AG20443 (cell line): ENCODE results near the gene ITGA2B.
A peak's percentile ranks its signal among the peaks of the same experiment; 100 is the strongest.
"Not testable (repeated sequence)": the region's sequence is repeated elsewhere in the genome, so short reads cannot be mapped to it uniquely, and the experiment has no call there.

Experiments
- DNase-seq: peaks from one replicate; pipeline ENCODE4 v3.0.0; 2012; ENCODE audit warnings: low spot score, mixed read lengths

The ITGA2B gene

DNA sequence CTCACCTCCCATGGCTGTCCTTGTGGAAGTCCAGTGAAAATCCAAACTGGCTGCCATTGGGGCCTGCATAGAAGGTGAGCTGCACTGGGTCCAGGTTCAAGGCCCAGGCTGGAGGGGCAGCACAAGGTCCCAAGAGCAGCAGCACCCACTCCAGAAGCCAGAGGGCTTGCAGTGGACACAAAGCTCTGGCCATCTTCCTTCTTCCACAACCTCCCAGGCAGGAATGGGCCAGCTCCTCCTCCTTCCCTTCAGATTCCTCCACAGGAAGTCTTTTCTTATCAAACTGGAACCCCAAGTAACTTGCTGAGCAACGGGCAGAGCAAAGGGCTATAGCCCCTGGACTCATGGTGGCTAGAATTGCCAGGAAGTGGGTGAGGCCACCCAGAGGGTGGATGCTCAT, at the start of gene ITGA2B:
Gene ITGA2B, minus strand, starts transcription at position 369 of the 400 bp plus-strand sequence. Its CDS starts 176 bp downstream, at position 193.
- DNase-seq, result no peak

DNA sequence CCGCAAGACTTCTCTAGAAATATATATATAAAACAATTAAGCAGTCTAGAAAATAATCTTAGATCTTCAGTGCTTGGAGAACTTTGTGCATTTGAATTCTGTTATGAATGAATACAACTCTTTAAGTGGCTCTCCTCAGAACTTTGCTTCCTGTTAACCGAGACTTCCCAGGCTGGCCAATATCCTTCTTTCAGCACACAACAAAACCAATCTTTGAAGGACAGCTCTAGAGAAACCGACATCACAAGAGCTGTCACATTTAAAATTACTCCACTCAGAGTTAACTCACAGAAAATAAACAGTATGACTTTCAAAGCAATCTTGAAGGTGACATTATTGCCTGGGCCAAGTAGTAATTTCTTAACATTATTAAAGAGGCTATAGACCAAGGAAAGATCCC, 49.7 kb upstream of the ITGA2B start:
- no peak for DNase-seq

DNA sequence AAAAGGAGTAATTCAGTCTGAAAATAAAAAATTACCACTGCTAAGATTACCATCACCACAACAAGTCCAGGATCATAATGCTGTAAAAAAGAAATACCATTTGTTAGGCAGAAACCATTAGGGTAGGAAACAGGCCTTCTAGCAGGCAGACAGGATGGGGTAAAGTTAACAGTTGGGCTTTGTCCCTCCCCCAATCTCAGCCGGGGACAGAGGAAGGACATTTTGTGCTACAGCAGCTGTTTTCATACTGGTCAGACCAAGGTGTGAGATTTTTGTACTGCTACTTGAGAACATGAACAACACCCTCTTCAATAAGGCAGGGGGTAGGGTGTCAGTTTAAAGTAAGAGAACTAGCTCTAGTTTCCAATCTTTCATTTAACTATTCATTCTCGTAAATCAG, 49.2 kb upstream of the ITGA2B start:
- no peak for DNase-seq

DNA sequence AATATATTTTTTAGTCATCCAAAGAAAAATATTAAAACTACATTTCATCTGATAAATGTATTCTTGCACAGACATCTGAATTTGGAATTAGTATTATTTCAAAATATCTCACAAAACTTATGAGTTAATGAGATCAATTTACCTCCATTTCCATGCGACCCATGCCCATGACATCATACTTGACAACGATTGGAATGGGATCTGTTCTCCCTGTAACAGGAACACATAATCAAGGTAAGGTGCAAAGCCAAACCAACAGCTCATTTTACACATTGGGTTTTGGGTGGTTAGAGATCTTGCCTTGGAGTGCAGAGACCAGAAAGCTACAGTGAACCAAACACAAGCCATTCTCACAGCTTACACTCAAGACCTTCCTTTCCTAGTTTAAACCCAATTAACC, 46.9 kb upstream of the ITGA2B start:
- no peak for DNase-seq

DNA sequence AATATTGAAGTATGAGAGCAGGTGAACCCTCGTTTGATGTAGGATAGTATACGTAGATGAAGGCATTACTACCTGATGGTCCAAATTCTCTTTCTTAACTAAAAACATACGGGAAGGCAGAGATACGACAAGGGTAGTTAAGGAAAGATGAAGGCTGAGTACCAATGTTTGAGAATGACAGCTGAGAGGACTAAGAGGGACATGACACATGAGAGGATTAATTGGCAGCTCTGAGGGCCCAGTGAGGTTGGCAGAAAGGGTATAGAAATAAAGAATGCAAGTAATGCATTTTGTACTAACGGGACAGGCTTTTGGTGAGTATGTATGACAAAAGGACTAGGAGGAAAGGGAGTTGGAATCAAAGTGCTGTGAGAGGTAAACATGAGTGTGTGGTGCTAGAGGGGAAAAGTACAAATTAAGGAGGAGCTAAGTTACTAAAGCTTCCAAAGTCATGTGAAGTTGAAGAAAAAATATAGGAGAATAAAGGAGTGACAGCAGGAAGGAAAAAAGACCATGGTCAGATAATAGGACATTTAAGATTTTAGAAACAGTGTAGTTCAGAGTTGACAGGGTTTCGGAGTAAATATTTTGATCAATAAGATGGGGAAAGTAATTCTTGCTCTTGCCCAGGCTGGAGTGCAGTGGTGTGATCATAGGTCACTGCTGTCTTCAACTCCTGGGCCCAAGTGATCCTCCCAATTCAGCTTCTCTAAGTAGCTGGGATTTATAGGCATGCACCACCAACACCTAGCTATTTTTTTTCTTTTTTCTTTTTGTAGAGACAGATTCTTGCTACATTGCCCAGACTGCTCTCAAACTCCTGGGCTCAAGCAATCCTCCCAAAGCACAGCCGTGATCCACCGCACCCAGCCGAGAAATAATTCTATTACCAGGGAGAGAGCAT, 43.1 kb upstream of the ITGA2B start:
- no peak for DNase-seq

DNA sequence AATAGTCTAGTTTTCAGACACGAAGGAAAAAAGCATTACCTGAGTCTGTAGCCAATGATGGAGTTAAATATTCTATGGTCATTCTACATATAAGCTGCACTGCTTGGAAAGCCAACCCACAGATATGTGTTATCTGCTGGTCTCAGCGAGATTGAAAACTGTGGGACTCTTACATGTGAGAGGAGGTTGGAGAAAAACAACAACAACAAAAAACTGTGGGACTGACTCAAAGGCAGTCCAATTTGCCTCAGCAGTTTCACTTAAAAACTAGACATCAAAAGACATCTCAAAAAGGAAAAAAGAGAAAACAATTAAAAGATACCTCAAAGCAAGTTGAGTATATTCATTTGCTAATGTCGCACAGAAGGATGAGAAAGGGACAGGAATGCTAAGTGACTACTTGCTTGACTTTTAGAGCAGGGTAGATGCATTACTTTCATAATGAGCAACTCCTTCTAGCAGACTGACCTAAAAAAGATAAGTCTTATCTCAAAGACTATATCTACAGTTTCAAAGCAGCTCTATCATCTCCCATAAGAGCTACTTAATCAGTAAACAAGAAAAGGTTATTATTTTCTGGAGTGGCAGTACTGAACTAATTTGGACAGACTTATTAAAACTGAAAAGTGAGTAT, 35.5 kb upstream of the ITGA2B start:
- DNase-seq, result no peak

DNA sequence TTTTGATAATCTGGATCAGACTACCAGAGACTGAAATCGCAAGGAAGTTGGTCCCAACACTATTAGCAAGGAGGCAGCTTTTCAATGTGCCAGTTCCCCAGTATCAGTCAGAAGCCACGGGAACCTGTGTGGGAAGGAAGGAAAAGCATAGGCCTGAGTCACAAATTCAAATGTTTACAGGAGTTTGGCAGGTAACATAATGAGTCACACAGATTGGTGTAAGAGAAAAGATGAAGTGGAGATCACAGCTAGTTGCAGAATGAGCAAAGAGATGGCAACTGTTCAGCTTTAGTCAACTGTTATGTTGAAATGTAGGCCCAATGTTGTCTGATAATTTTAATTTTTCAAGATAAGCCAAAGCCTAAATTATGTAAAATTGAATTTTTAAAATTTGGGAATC, 28.1 kb upstream of the ITGA2B start:
- DNase-seq, result peak; percentile 30

DNA sequence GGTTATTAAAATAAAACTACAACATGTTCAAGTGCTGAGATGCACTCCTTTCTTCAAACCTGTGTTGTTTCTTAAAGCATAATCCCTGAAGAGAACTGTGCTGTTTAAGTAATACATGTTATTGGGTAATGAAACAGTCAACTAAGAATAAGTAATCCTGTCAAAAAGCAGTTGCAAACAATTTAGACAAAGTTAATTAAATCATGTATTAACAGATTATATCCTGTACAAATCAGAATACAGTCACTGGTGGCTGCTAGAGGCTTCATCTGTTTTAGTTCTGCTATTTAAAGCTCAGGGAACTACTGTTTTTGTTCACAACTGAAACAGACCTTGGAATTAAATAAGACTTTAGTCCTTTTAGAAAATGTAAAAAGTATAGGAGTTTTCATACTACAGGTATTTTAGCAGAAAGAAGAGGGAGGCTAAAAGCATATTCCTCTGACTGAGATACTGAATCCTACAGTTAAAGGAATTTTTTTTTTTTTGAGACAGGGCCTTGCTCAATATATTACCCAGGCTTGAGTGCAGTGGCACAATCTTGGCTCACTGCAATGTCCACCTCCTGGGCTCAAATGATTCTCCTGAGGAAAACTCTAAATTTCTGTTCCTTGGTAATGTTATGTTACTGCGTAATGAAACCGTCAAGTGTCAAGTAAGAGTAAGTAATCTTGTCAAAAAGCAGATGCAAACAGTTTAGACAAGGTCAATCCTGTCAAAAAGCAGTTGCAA, 27.3 kb upstream of the ITGA2B start:
- no peak for DNase-seq

DNA sequence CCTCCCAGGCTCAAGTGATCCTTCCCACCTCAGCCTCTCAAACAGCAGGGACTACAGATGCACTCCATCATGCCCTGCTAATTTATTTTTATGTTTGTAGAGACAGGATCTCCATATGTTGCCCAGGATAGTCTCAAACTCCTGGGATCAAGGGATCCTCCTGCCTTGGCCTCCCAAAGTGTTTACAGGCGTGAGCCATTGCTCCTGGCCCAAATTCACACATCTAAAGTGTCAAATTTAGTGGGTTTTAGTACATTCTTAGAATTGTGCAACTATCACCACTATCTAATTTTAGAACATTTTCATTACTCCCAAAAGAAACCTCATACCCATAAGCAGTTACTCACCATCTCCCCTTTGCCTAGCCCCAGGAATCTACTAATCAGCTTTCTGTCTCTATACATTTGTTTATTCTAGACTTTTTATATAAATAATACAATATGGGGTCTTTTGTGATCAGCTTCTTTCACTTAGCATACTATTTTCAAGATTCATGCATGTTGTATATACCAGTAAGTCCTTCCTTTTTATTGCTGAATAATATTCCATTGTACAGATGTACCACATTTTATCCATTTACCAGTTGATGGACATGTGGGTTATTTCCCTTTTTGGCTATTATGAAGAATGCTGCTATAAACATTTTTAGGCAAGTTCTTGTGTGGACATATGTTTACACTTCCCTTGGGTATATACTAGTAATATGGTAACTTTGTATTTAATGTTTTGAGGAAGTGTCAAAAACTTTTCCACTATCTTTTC, 25.1 kb upstream of the ITGA2B start:
- DNase-seq, result no peak

DNA sequence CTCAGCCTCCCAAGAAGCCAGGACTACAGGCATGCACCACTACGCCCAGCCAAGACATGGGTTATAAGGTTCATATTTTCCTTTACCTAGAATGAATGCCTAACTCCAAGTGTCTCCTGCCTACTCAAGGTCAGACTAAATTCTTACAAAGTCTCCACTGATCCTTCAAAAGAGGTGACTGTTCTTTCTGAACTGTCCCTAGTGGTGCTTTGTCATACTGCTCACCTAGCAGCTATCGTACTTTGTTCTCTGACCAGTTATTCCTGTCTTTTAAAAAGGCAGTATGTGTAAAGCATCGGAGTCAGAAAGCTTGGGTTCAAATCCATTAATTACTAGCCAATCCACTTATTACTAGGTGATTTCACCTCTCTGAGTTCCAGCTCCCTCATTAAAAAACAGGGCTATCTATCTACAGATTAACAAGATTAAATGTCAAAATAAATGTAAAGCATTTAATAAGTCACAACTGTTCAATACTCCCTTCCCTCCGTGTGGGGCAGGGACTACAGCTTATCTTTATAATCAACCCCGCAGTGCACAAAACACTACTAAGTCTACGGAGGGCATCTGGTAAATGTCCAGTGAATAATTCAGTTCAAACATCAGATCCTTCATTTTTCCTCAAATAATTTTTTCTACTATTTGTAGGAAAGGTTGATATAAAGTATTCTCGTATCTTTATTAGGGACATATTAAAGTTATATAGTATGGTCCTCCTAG, 20.0 kb upstream of the ITGA2B start:
- no peak for DNase-seq

DNA sequence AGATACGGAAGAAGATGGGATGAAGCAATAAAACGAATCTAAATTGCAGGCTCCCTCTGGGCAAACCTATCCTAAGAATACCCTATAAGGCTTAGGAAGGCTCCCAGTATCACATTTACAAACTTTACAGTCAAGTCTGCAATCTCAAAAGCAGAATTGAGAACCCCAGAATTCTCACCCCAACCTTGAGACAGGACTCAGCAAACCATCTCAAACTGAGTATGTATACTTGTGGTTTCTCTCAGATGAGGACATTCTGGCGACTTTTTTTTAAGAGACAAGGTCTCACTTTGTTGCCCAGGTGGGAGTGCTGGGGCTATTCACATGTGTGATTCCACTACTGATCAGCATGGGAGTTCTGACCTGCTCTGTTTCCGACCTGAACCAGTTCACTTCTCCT, 19.3 kb upstream of the ITGA2B start:
- no peak for DNase-seq

DNA sequence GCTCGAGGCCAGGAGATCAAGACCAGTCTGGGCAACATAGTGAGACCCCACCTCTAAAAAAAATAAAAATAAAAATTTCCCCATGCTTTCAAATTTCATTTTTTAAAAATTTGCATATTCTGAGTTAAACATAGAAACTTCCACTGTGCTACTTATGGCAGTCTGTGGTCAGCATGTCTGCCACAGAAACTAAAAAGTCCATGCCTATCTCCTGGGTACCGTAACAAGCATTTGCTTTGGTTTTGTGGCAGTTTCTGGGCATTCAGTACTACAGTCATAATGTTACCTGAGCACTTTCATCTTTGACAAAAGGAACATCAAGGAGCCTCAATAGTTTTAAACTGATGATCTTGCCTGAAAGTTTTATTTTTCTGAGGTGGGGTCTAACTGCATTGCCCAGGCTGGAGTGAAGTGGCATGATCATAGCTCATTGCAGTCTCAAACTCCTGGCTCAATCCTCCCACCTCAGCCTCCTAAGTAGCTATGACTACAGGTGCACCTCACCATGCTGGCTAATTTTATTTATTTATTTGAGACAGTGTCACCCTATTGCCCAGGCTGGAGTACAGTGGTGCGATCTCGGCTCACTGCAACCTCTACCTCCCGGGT, 13.2 kb upstream of the ITGA2B start:
- DNase-seq, result no peak

DNA sequence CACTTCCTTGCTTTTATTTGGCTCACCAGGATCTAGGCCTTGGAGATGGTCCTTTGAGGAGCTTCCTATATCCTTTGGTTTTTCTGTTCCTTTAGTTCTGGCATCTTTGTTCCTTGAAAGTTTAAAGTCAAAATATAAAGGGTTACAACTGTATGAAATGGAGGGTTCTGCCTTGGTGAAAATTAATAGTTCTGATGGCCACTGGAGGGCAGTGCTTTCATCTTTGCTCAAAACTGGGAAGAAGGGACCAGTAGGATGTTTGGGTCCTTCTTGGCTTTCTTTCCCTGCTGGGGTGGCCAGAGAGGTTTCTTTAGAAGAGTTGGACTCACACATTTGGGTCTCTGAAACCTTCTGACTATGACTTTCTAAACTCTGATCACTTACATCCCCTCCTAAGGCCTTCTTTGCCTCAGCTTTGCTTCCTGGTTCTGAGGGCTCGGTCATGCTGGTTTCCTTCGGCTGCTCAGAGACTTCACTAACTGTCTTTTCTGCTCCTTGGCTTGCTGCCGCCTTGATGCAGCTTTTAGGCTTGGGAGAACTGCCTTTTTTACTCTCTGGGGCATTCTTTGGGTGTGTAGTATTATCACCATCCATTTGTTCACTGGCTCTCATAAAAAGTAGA, 10.9 kb upstream of the ITGA2B start:
- peak; percentile 53 for DNase-seq

DNA sequence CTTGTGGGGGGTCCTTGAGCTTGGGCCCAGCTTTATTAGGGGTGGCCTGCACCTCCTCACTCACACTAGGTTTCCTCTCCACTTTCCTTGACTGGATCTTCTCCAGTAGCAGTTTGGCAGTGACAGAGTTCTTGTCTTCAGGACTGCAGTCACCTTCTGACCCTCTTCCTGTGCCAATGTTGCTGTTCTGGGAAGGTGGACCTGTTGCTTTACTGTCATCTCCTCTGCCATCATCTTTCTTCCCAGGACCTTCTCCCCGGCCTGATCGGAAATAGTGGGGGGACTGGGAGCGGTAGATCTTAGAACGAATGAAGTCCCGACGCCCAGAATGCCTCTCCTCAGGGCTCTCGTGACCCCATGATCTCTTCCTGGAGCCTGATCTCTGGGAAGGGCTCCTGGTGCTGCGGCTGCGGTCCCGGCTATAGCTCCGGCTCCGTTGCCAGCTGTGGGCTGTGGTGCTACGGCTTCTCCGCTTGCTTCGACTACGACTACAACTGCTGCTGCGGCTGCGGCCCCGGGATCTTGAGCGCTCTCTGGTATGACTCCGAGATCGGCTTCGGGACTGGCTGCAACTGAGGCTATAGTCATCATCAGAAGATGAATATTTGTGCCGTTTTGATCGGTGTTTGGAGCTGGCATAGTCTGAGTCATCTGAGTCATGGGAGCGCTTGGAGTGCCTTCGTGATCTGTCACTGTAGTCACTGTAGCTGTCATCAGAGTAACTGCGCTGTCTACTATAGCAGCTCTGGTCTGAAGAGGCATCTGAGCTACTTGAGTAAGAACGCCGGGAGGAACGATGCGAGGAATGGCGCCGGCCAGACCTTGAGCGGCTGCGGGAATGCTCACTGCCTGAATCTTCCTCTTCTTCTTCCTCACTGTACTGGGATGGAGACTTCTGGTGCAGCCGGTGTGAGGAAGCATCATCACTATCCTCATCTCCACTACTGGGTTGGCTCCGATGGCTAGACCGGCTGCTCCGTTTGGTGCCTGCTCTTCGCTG, 9.5 kb upstream of the ITGA2B start:
- no peak for DNase-seq

DNA sequence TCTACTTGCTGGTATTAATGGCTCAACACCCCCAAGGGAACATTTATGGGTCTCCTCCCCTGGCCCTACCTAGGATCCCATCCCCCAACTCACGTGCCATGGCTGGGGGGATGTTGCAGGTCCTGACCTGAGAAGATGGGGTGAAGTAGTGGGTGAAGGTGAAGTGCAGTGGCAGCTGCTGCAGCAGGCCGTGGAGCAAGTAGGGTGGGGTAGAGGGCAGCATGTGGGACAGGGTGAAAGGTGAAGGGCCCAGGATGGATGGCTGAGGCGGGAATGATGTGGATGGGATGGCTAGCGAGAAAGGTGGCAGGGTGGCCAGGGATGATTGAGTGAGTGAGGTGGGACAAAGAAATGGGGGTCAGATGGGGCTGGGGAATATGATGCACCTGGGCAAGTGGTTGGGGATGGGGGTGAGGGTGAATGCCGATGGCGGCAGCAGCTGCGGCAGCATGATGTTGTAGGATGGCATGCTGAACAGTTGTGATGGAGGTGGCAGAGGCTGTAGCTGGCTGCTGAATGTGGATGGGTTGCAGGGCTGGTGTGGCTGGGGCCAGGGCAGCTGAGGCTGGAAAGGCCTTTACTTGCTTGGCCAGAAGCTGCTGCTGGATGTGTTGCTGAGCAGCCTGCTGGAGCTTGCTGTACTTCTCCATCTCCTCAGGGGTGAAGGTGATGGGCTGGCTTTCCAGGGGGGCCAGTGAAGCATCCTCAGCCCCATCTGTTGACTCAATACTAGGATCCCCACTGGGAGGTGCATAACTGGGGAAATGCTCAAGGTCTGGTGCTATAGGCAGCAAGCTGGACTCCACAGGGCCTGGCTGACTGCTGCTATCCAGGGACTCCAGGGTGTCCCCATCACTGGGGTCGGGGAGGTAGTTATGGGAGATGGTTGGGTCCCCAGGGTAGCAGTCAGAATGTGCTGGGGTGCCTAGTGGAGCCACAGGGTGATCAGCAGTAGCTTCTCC, 8.3 kb upstream of the ITGA2B start:
- no peak for DNase-seq

DNA sequence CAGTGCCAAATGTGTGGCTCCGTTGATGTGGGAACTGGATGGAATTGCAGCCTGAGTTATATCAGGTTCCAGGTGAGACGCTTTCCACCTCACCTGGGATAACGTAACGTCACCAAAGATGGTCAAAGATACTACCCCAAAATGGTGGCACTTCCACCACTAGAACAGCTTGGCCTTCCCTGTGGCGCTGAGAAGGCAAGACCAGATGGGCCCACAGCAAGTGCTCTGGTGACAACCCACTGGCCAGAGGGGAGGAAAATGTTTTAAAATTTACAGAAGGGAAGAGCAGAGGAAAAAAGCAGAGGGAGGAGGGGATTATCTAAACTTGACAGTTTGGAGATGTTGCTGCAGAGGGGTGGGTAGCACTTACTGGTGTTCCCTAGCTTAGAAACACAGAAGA, 7.5 kb upstream of the ITGA2B start:
- DNase-seq, result no peak

DNA sequence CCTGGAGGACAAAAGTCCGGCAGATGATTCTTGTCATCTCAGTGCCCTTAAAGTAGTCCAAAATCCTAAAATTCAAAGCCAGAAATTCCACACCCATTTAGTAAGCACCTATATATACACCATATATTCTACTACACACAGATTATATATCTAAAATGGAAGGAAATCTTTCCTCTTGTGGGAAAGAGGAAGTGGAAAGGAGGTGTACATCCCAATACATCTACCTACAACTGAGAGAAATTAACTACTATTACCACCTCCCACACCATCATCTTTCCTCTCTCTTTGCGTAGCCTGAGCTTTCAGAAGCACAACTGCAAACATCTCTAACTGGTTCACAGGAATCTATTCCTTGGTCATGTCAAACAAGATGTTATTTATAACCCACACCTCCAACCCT, 5.4 kb upstream of the ITGA2B start:
- DNase-seq, result no peak

DNA sequence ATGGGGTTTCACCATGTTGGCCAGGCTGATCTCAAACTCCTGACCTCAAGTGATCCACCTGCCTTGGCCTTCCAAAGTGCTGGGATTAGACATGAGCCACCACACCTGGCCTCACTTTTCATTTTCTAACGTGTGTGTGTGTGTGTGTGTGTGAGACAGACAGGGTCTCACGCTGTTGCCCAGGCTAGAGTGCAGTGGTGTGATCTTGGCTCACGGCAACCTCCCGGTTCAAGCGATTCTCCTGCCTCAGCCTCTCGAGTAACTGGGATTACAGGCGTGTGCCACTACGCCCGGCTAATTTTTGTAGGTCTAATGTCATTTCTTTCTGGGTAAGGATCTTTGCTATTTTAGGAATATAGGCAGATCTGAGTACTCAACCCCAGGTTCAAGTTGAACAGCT, 4.7 kb upstream of the ITGA2B start:
- DNase-seq, result not testable (repeated sequence)
